HEK293T (cell line): ENCODE results near the gene P2RY14.

Experiments used
- CTCF ChIA-PET: fragments of 350-600 bp; formaldehyde crosslinking; extraction: SDS; loops from one replicate; lab custom pipeline; 2021; ENCODE audit warnings: antibody characterized with exemption, inconsistent platforms; lab: Yijun Ruan, JAX
- POLR2A ChIA-PET: fragments of 350-600 bp; formaldehyde crosslinking; extraction: SDS; loops from one replicate; lab custom pipeline; 2020; ENCODE audit warnings: antibody characterized with exemption, inconsistent platforms; lab: Yijun Ruan, JAX
- DNase-seq: peaks from one replicate; pipeline ENCODE4 v3.0.0; 2012; ENCODE audit warnings: mixed read lengths; ENCODE audit errors: extremely low spot score
- ARNT ChIP-seq: fragments of 450-650 bp; IDR thresholded peaks from 2 replicates; pipeline ENCODE4 v1.6.1; 2017; ENCODE audit warnings: mild to moderate bottlenecking
- BHLHE40 ChIP-seq: fragments of 450-650 bp; IDR thresholded peaks from 2 replicates; pipeline ENCODE4 v1.6.1; 2016; ENCODE audit warnings: mild to moderate bottlenecking, moderate library complexity, borderline replicate concordance
- CTBP1 ChIP-seq: fragments of 450-650 bp; IDR thresholded peaks from 2 replicates; pipeline ENCODE4 v1.6.1; 2016; ENCODE audit warnings: borderline replicate concordance
- ELF4 ChIP-seq: fragments of 450-650 bp; IDR thresholded peaks from 2 replicates; pipeline ENCODE4 v1.6.1; 2017; ENCODE audit warnings: antibody characterized with exemption
- FOXA1 ChIP-seq: fragments of 450-650 bp; IDR thresholded peaks from 2 replicates; pipeline ENCODE4 v1.6.1; 2016; ENCODE audit warnings: mild to moderate bottlenecking
- FOXK2 ChIP-seq: fragments of 450-650 bp; IDR thresholded peaks from 2 replicates; pipeline ENCODE4 v1.6.1; 2016; ENCODE audit warnings: mild to moderate bottlenecking
- FOXM1 ChIP-seq: fragments of 450-650 bp; IDR thresholded peaks from 2 replicates; pipeline ENCODE4 v1.6.1; 2017; ENCODE audit warnings: mild to moderate bottlenecking, borderline replicate concordance
- HDGF ChIP-seq: fragments of 450-650 bp; IDR thresholded peaks from 2 replicates; pipeline ENCODE4 v1.6.1; 2017; ENCODE audit warnings: antibody characterized with exemption, borderline replicate concordance
- L3MBTL2 ChIP-seq: fragments of 450-650 bp; conservative IDR thresholded peaks from 2 replicates; pipeline ENCODE4 v1.6.1; 2016; ENCODE audit warnings: mild to moderate bottlenecking
- LEF1 ChIP-seq: fragments of 450-650 bp; IDR thresholded peaks from 2 replicates; pipeline ENCODE4 v1.6.1; 2017; ENCODE audit warnings: mild to moderate bottlenecking, borderline replicate concordance
- NFRKB ChIP-seq: fragments of 450-650 bp; IDR thresholded peaks from 2 replicates; pipeline ENCODE4 v1.6.1; 2016; ENCODE audit warnings: mild to moderate bottlenecking, moderate library complexity
- SP1 ChIP-seq: fragments of 450-650 bp; IDR thresholded peaks from 2 replicates; pipeline ENCODE4 v1.6.1; 2017
- SUZ12 ChIP-seq: fragments of 450-650 bp; IDR thresholded peaks from 2 replicates; pipeline ENCODE4 v1.6.1; 2016; ENCODE audit warnings: mild to moderate bottlenecking
- TARDBP ChIP-seq: fragments of 450-650 bp; IDR thresholded peaks from 2 replicates; pipeline ENCODE4 v1.6.1; 2016
- ZNF384 ChIP-seq: fragments of 450-650 bp; IDR thresholded peaks from 2 replicates; pipeline ENCODE4 v1.6.1; 2016
- TF ChIP-seq, protein P1 (sequence below): fragments of 450-650 bp; IDR thresholded peaks from 2 replicates; pipeline ENCODE4 v1.6.1; 2016

The P2RY14 gene

DNA sequence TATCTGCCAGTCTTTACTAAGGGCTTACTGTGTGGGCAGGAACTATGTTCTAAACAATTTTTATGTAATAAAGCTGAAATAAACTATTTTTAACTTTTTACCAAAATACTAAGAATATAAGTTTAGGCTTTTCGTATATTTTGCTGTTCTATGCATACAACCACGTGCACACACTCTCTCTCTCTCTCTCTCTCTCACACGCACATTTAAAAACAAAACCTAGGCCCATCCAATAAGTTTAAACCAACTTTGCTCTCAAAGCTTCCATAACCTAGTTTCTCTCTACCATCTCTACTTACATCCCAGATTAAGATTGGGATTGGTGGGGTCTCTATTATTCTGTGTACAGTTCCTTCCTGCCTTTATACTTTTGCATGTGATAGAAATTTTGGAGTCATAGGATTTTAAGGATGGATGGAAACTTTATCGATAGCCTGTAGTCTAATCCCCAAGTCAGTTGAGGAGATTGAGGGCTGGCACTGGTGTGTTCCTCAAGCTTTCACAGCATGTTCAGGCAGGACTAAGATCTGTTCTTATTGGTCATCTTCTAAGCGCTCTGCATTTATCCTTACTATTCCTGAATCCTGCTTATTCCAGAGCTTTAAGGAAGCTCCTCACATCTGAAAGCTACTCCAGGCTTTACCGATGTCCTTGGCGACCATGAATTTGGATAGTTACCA, 77.2 kb downstream of the P2RY14 start:
- TF ChIP-seq L3MBTL2: no peak
- TF ChIP-seq, protein P1, sequence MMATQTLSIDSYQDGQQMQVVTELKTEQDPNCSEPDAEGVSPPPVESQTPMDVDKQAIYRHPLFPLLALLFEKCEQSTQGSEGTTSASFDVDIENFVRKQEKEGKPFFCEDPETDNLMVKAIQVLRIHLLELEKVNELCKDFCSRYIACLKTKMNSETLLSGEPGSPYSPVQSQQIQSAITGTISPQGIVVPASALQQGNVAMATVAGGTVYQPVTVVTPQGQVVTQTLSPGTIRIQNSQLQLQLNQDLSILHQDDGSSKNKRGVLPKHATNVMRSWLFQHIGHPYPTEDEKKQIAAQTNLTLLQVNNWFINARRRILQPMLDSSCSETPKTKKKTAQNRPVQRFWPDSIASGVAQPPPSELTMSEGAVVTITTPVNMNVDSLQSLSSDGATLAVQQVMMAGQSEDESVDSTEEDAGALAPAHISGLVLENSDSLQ: no peak
- no peak for TF ChIP-seq ARNT
- TF ChIP-seq BHLHE40: no peak
- no peak for TF ChIP-seq LEF1
- TF ChIP-seq SUZ12: no peak
- no peak for TF ChIP-seq HDGF
- TF ChIP-seq FOXA1: no peak
- no peak for TF ChIP-seq CTBP1
- no peak for TF ChIP-seq FOXK2
- TF ChIP-seq ZNF384: no peak
- TF ChIP-seq ELF4: no peak
- TF ChIP-seq SP1: no peak
- TF ChIP-seq FOXM1: no peak
- TF ChIP-seq TARDBP: no peak
- TF ChIP-seq NFRKB: no peak
- ChIA-PET POLR2A (no interaction called here), CTCF (no interaction called here)
- no peak for DNase-seq

DNA sequence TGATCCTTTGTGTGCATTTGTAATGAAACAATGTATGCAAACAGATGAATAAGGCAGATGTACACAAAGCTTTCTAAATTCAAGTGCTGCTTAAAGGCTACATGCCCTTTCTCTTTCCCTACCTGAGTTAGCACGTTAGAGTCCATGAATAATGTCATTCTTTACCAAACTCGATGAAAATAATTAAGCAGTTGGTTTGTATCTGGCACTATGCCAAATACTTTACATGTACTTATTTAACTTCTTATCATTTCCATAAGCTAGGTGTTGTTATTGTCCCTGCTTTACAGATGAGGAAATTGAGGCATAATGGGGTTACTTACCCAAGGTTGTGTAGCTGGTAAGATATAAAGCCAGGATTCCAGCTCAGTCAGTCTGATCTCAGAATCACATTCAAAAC, 77.8 kb downstream of the P2RY14 start:
- no peak for TF ChIP-seq BHLHE40
- no peak for TF ChIP-seq SP1
- no peak for TF ChIP-seq TARDBP
- no peak for TF ChIP-seq ARNT
- no peak for DNase-seq
- POLR2A ChIA-PET: no interaction called here
- CTCF ChIA-PET: no interaction called here

DNA sequence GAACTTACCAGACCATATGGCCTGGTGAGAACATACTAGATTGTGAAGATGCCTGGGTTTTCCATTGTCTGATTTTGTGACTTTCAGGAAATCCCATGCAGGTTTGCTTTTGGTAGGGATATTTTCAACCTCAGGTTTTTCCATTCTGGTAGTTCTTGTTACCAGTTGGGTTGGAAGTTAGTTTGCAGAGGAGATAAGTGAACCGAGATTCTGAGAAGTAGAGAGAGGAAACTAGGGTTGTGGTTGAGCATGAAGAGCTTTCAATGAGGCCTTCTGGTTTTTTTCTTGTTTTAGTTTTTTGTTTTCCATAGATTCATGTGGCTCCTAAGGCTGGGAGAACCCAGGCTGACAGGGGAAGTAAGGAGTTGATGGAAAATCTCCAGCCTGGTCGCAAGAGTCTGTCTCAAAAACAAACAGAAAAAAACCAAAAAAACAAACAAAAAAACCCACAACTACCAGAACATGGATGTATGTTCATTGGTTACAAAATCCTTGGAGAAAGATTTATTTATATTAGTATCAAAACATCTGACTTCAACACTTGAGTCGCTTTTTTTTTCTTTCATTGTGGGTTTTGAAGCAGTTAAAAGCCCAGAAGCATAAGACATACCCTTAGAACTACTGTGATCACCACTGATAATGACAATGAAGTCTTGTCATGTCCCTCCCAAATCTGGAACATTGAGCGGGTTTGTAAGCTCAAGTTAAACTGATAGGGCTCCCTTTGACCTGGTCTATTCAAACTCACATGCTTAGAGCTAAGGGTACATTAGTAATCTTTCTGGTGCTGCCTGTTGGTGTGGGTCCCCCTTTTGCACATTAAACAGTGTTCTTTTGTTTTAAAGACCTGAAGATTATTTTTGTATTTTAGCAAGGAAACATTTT, 78.5 kb downstream of the P2RY14 start:
- DNase-seq: no peak
- ChIA-PET CTCF (no interaction called here), POLR2A (no interaction called here)
- TF ChIP-seq FOXK2 (no peak), L3MBTL2 (no peak), SUZ12 (no peak), ELF4 (no peak), HDGF (no peak), BHLHE40 (no peak), CTBP1 (no peak), TARDBP (no peak), LEF1 (no peak), FOXM1 (no peak)
- TF ChIP-seq, protein P1: no peak

DNA sequence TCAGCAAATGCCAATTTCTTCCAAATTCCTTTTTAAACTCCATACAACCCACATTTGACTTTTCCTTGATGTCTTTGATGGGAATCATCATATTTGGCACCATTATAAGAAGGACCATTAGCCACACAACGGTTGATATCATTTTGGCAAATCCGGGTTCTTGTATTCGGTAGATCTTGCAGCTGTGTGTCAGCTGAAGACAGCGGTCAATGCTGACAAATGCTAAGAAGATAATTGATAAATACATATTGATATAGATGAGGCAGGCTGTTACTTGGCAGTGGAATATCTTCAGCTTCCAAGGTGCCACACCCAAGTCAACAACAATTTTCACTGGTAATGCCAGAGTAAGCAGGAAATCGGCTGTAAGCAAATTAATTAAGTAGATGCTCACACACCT, 79.5 kb downstream of the P2RY14 start:
- CTCF ChIA-PET: no interaction called here

DNA sequence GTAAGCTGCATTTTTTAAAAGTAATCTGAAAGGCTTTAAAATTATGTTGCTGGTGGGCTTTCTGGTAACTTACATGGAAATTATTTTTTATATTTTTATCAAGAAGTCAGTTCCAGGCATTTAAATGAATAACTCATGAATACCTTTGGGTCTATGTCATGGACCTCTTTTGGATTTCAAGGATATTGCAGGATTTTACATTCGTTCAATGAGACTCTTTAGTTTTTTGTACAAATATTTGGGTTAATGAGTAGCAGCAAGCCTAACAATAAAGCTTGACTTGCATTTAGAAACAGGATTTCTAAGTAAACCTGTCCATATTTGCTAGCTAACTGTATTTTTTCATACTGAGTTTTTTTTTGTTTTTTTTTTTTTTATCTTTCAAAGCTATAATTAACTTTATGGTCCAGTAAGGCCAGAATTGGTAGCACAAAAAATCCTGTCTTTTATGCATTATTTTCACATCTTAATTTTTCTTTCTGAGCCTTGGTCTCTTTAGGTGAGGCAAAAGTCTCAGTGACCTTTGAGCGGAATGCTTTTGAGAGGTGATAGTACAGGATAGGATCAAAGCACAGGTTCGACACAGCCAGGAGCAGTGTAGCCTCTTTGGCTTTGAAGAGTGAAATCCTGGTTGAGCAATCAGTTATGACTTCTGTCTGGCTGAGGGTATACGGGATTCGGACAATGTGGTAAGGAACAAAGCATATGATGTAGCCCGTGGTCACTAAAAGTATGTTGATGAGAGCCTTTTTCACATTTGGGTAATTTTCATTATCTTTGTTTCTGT, 80.2 kb downstream of the P2RY14 start:
- ChIA-PET CTCF (interaction anchor here (0.6 kb wide), 1 partner anchor 107 kb away, joined by 3 read pairs; no protein-coding TSS in a partner anchor), POLR2A (no interaction called here)
- TF ChIP-seq FOXM1 (no peak), BHLHE40 (no peak), L3MBTL2 (no peak), SP1 (no peak), ELF4 (no peak), TARDBP (no peak), ARNT (no peak), HDGF (no peak), FOXK2 (no peak), NFRKB (no peak), ZNF384 (no peak), LEF1 (no peak), FOXA1 (no peak), SUZ12 (no peak), CTBP1 (no peak)
- TF ChIP-seq, protein P1: no peak
- DNase-seq: no peak

More for the DNA sequence above, 79.5 kb downstream of the P2RY14 start:
- no peak for TF ChIP-seq LEF1
- no peak for TF ChIP-seq CTBP1
- no peak for TF ChIP-seq NFRKB
- TF ChIP-seq ZNF384: no peak
- TF ChIP-seq SUZ12: no peak
- TF ChIP-seq TARDBP: no peak
- no peak for TF ChIP-seq FOXM1
- no peak for TF ChIP-seq BHLHE40
- TF ChIP-seq SP1: no peak
- TF ChIP-seq, protein P1: no peak
- POLR2A ChIA-PET: no interaction called here
- DNase-seq: no peak
